HFFc6 (cell line): ENCODE data around the gene HOXD4. TPM values are rescaled to one million over a fixed set of nuclear protein-coding genes. Genes with fewer than 3 reads are reported as not detected.

ENCODE experiments used
- DNase-seq: peaks from one replicate; pipeline ENCODE4 v3.0.0-alpha.2; 2018
- H3K27ac Mint-ChIP-seq: 2 replicates; pipeline ENCODE4 v1.8.0; 2020; ENCODE audit warnings: mild to moderate bottlenecking, mixed read lengths
- H3K27me3 Mint-ChIP-seq: 2 replicates; pipeline ENCODE4 v1.8.0; 2021; ENCODE audit warnings: mild to moderate bottlenecking, moderate library complexity, mixed read lengths; ENCODE audit not compliant: insufficient read depth
- H3K36me3 Mint-ChIP-seq: 2 replicates; pipeline ENCODE4 v1.8.0; 2021; ENCODE audit warnings: low read depth, mixed read lengths
- H3K4me1 Mint-ChIP-seq: 2 replicates; pipeline ENCODE4 v1.8.0; 2020; ENCODE audit warnings: low read depth, mixed read lengths
- H3K4me3 Mint-ChIP-seq: 2 replicates; pipeline ENCODE4 v1.8.0; 2020; ENCODE audit warnings: mild to moderate bottlenecking, moderate library complexity, mixed read lengths
- H3K9me3 Mint-ChIP-seq: 2 replicates; pipeline ENCODE4 v1.8.0; 2020; ENCODE audit warnings: mild to moderate bottlenecking, mixed read lengths
- CTCF ChIP-seq: fragments of 200-600 bp; sonication (generic); IDR thresholded peaks from 2 replicates; pipeline ENCODE4 v1.5.0; 2021; ENCODE audit warnings: antibody characterized with exemption, mild to moderate bottlenecking
- total RNA-seq, 6 experiments: library from RNA; stranded (reverse); fragmentation: NEBNext Ultra II Directional; extraction: Animal tissue kit (Norgen Biotek cat#: 25700); gene quantifications; 2 replicates in 1 of 6; 3 replicates in 5 of 6; pipeline ENCODE4 v1.2.3, GENCODE V29; 2021

The HOXD4 gene
- total RNA-seq, 6 experiments from 2014 or later, result 0.40 to 0.69 (median 0.57) TPM; not detected in 2

GRCh38 chr2:176123411-176124109 is 27.8 kb upstream of the HOXD4 start:
- peaks cover 19% of the 10 kb centered on the region for H3K4me1 Mint-ChIP-seq
- no peak overlapping the region for H3K27ac Mint-ChIP-seq
- no peak overlapping the region; the same call in 1 of the 2 replicates for H3K4me3 Mint-ChIP-seq
- H3K9me3 Mint-ChIP-seq, result no peaks in the 10 kb centered on the region
- peaks cover 14% of the 10 kb centered on the region for H3K27me3 Mint-ChIP-seq
- no peak for DNase-seq
- no peak for TF ChIP-seq CTCF
- peaks cover 12% of the 10 kb centered on the region for H3K36me3 Mint-ChIP-seq

GRCh38 chr2:176124110-176124946 is 27.0 kb upstream of the HOXD4 start:
- no peak overlapping the region for H3K27ac Mint-ChIP-seq
- peaks cover 26% of the 10 kb centered on the region for H3K4me1 Mint-ChIP-seq
- no peak for TF ChIP-seq CTCF
- no peak for DNase-seq
- H3K36me3 Mint-ChIP-seq, result peaks cover 11% of the 10 kb centered on the region; the same call in 1 of the 2 replicates
- H3K27me3 Mint-ChIP-seq, result peaks cover 20% of the 10 kb centered on the region
- no peak overlapping the region; the same call in 1 of the 2 replicates for H3K4me3 Mint-ChIP-seq
- H3K9me3 Mint-ChIP-seq, result no peaks in the 10 kb centered on the region

GRCh38 chr2:176124947-176125771 is 26.2 kb upstream of the HOXD4 start:
- Mint-ChIP-seq H3K9me3 (no peaks in the 10 kb centered on the region), H3K4me3 (no peak overlapping the region), H3K4me1 (peaks cover 26% of the 10 kb centered on the region), H3K27me3 (peaks cover 19% of the 10 kb centered on the region), H3K36me3 (peaks cover 11% of the 10 kb centered on the region; the same call in 1 of the 2 replicates), H3K27ac (no peak overlapping the region)
- TF ChIP-seq CTCF, result no peak
- no peak for DNase-seq

GRCh38 chr2:176125772-176126054 is 25.6 kb upstream of the HOXD4 start:
- no peak for TF ChIP-seq CTCF
- H3K4me1 Mint-ChIP-seq, result peaks cover 27% of the 10 kb centered on the region
- H3K27ac Mint-ChIP-seq, result no peak overlapping the region
- no peak overlapping the region for H3K4me3 Mint-ChIP-seq
- DNase-seq, result no peak
- H3K36me3 Mint-ChIP-seq, result peaks cover 11% of the 10 kb centered on the region; the same call in 1 of the 2 replicates
- H3K27me3 Mint-ChIP-seq, result peaks cover 19% of the 10 kb centered on the region
- H3K9me3 Mint-ChIP-seq, result no peaks in the 10 kb centered on the region

- H3K4me3 Mint-ChIP-seq, result peak overlapping the region; percentile 71
- H3K27ac Mint-ChIP-seq, result no peak overlapping the region
- no peak for DNase-seq
- peaks cover 12% of the 10 kb centered on the region; the same call in 1 of the 2 replicates for H3K36me3 Mint-ChIP-seq
- H3K9me3 Mint-ChIP-seq, result no peaks in the 10 kb centered on the region
- peaks cover 29% of the 10 kb centered on the region for H3K27me3 Mint-ChIP-seq
- peaks cover 41% of the 10 kb centered on the region for H3K4me1 Mint-ChIP-seq
- TF ChIP-seq CTCF, result peak; percentile 99
Measured at GRCh38 chr2:176126929-176127773, 24.2 kb upstream of the HOXD4 start.
